Osteoblast (primary cell): Measurements from ENCODE around the gene NUFIP1. TPM values are rescaled to one million over a fixed set of nuclear protein-coding genes. Genes with fewer than 3 reads are reported as not detected.

Source experiments
- DNase-seq: peaks from one replicate; pipeline ENCODE4 v3.0.0; 2011; ENCODE audit warnings: low spot score, mixed read lengths; ENCODE audit not compliant: insufficient read length; ENCODE audit errors: missing footprints
- H2AFZ ChIP-seq: 2 replicates; pipeline ENCODE4 v1.6.0; 2011; ENCODE audit warnings: mild to moderate bottlenecking, low read length
- H3K27ac ChIP-seq: 2 replicates; pipeline ENCODE4 v1.5.1; 2011; ENCODE audit warnings: mild to moderate bottlenecking, low read depth, low read length, moderate library complexity
- H3K27me3 ChIP-seq: 2 replicates; pipeline ENCODE4 v1.6.0; 2012; ENCODE audit warnings: mild to moderate bottlenecking, control low read depth, inconsistent platforms, low read length, moderate library complexity; ENCODE audit not compliant: insufficient read depth
- H3K36me3 ChIP-seq: 2 replicates; pipeline ENCODE4 v1.5.1; 2011; ENCODE audit warnings: mild to moderate bottlenecking, low read length, control low read depth, moderate library complexity; ENCODE audit not compliant: insufficient read depth
- H3K4me1 ChIP-seq: 2 replicates; pipeline ENCODE4 v1.5.1; 2011; ENCODE audit warnings: mild to moderate bottlenecking, low read length, control low read depth, moderate library complexity; ENCODE audit not compliant: insufficient read depth
- H3K4me2 ChIP-seq: 2 replicates; pipeline ENCODE4 v1.6.0; 2011; ENCODE audit warnings: mild to moderate bottlenecking, low read length; ENCODE audit not compliant: insufficient read depth
- H3K4me3 ChIP-seq: fragments of 200-600 bp; sonication (generic); 3 replicates; pipeline ENCODE4 v1.5.1; 2012; ENCODE audit warnings: mild to moderate bottlenecking, low read length, inconsistent platforms; ENCODE audit not compliant: insufficient read depth
- H3K79me2 ChIP-seq: 2 replicates; pipeline ENCODE4 v1.6.0; 2012; ENCODE audit warnings: mild to moderate bottlenecking, low read length, control low read depth, inconsistent platforms; ENCODE audit not compliant: insufficient read depth
- H3K9me3 ChIP-seq: 2 replicates; pipeline ENCODE4 v1.5.1; 2011; ENCODE audit warnings: low read depth, low read length, control low read depth
- H4K20me1 ChIP-seq: 2 replicates; pipeline ENCODE4 v1.6.0; 2012; ENCODE audit warnings: mild to moderate bottlenecking, low read length, control low read depth; ENCODE audit not compliant: insufficient read depth
- total RNA-seq: library from RNA; depleted of rRNA; stranded (reverse); fragments of >200 nt; gene quantifications from 2 replicates; pipeline ENCODE4 v1.2.3, GENCODE V29; 2012
- TF ChIP-seq, protein P1 (sequence below): IDR thresholded peaks from 2 replicates; pipeline ENCODE4 v1.5.1; 2011; ENCODE audit warnings: mild to moderate bottlenecking, low read depth, low read length, moderate library complexity; ENCODE audit errors: extremely low read depth

The NUFIP1 gene
- total RNA-seq, 1 donor = 3.3 TPM

DNA sequence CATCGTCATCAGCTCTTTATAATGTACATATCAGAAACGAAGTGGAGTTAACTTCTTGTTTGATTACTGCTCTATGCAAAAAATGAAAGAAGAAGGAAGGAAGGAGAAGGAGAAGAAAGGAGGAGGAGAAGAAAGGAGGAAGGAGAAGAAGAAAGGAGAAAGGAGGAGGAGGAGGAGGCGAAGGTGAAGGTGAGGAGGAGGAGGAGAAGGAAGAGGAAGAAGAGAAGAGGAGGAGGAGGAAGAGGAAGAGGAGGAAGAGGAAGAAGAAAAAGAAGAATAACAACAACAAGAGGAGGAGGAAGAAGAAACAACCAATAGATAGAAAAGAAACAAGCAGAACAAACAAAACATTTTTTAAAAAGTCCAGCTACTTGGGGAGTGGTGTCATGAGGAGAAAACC lies 13.1 kb downstream of the NUFIP1 start:
- TF ChIP-seq, protein P1, sequence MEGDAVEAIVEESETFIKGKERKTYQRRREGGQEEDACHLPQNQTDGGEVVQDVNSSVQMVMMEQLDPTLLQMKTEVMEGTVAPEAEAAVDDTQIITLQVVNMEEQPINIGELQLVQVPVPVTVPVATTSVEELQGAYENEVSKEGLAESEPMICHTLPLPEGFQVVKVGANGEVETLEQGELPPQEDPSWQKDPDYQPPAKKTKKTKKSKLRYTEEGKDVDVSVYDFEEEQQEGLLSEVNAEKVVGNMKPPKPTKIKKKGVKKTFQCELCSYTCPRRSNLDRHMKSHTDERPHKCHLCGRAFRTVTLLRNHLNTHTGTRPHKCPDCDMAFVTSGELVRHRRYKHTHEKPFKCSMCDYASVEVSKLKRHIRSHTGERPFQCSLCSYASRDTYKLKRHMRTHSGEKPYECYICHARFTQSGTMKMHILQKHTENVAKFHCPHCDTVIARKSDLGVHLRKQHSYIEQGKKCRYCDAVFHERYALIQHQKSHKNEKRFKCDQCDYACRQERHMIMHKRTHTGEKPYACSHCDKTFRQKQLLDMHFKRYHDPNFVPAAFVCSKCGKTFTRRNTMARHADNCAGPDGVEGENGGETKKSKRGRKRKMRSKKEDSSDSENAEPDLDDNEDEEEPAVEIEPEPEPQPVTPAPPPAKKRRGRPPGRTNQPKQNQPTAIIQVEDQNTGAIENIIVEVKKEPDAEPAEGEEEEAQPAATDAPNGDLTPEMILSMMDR = no peak
- no peak for DNase-seq
- no peak overlapping the region for H3K4me2 ChIP-seq
- H2AFZ ChIP-seq = no peak overlapping the region
- peaks cover 11% of the 10 kb centered on the region for H3K4me1 ChIP-seq
- no peak overlapping the region for H3K4me3 ChIP-seq
- peaks cover 7% of the 10 kb centered on the region for H3K79me2 ChIP-seq
- H3K36me3 ChIP-seq = peaks cover 38% of the 10 kb centered on the region
- H4K20me1 ChIP-seq = no peaks in the 10 kb centered on the region
- H3K27ac ChIP-seq = no peak overlapping the region
- H3K27me3 ChIP-seq = no peaks in the 10 kb centered on the region
- H3K9me3 ChIP-seq = no peaks in the 10 kb centered on the region

DNA sequence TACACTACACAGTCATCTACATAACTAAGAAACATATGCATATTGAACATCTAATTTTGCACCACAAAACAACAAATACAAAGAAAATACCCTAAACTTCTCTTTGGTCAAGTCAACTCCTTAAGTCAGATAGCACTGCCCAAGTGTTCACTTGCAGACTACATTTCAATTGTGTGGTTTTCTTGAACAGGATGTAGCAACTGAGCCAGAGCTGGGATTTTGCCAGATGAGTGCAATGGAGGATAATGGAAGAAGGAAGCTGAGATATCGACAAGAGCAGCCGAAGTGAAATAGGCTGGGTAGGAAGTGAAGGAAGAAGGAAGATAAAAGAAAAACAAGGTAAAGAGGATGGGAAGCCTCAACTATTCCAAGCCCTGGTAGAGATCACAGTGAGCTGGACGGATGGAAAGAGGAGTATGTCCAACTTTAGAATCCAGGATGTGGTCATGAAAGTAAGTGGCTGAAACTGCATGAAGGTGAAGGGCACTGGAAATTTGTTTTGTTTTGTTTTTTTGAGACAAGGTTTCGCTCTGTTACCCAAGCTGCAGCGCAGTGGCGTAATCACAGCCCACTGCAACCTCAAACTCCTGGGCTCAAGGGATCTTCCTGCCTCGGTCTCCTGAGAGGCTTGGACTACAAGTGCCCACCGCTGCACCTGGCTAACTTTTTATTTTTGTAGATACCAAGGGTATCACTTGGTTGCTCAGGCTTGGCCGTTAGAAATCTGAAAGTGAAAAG lies 15.0 kb downstream of the NUFIP1 start:
- H3K36me3 ChIP-seq = peaks cover 26% of the 10 kb centered on the region
- H3K27ac ChIP-seq = no peak overlapping the region
- no peak for DNase-seq
- TF ChIP-seq, protein P1 = no peak
- H3K4me1 ChIP-seq = peaks cover 15% of the 10 kb centered on the region
- no peaks in the 10 kb centered on the region for H3K27me3 ChIP-seq
- no peaks in the 10 kb centered on the region for H4K20me1 ChIP-seq
- peaks cover 11% of the 10 kb centered on the region for H3K79me2 ChIP-seq
- H3K4me2 ChIP-seq = peak overlapping the region; percentile 19
- H2AFZ ChIP-seq = peak overlapping the region; percentile 20
- H3K9me3 ChIP-seq = no peaks in the 10 kb centered on the region
- no peak overlapping the region for H3K4me3 ChIP-seq

GRCh38 chr13:44972956-44973581 lies 16.2 kb downstream of the NUFIP1 start:
- Histone ChIP-seq H3K27ac (peak overlapping the region; percentile 17), H3K36me3 (peaks cover 15% of the 10 kb centered on the region), H3K9me3 (no peaks in the 10 kb centered on the region), H3K4me2 (no peak overlapping the region), H4K20me1 (no peaks in the 10 kb centered on the region), H2AFZ (no peak overlapping the region), H3K27me3 (no peaks in the 10 kb centered on the region), H3K4me1 (peaks cover 22% of the 10 kb centered on the region), H3K79me2 (peaks cover 11% of the 10 kb centered on the region), H3K4me3 (no peak overlapping the region)
- DNase-seq = no peak
- TF ChIP-seq, protein P1 = peak; percentile 61
